DOHH2 (cell line): ENCODE data around the gene KRTAP9-8.

Source experiments
- CTCF ChIP-seq: fragments of 200-600 bp; sonication (generic); IDR thresholded peaks from one replicate; pipeline ENCODE4 v1.5.1; 2014; ENCODE audit warnings: antibody characterized with exemption, mild to moderate bottlenecking, low read depth, low read length; ENCODE audit not compliant: poor library complexity, severe bottlenecking
- EZH2phosphoT487 ChIP-seq: fragments of 200-600 bp; sonication (generic); IDR thresholded peaks from 2 replicates; pipeline ENCODE4 v1.6.1; 2017; ENCODE audit warnings: borderline replicate concordance, mild to moderate bottlenecking, antibody characterized with exemption, low read length, moderate library complexity, mixed read lengths

GRCh38 chr17:41196068-41196467, 41.7 kb upstream of the KRTAP9-8 start:
- no peak for TF ChIP-seq CTCF
- TF ChIP-seq EZH2phosphoT487 = no peak
